Fibroblast of lung (primary cell): ENCODE measurements around the gene SMPD2. TPM values are rescaled to one million over a fixed set of nuclear protein-coding genes. Genes with fewer than 3 reads are reported as not detected.

Source experiments
- DNase-seq, 2 donors: peaks; one replicate each; pipeline versions ENCODE4 v3.0.0 to v3.0.0-alpha.2; 2010; ENCODE audit warnings: low read depth in 2 of 2
- H2AFZ ChIP-seq: 2 replicates; pipeline ENCODE4 v1.5.1; 2012; ENCODE audit warnings: low read length, control low read depth, inconsistent platforms
- H3K27ac ChIP-seq: 2 replicates; pipeline ENCODE4 v1.5.1; 2011; ENCODE audit warnings: low read length, control low read depth; ENCODE audit not compliant: insufficient read depth
- H3K27me3 ChIP-seq: 2 replicates; pipeline ENCODE4 v1.5.1; 2011; ENCODE audit warnings: mild to moderate bottlenecking, low read length; ENCODE audit not compliant: control insufficient read depth, insufficient read depth
- H3K36me3 ChIP-seq: 2 replicates; pipeline ENCODE4 v1.5.1; 2011; ENCODE audit warnings: low read length; ENCODE audit not compliant: control insufficient read depth, insufficient read depth
- H3K4me1 ChIP-seq: 2 replicates; pipeline ENCODE4 v1.5.1; 2011; ENCODE audit warnings: low read length; ENCODE audit not compliant: control insufficient read depth, insufficient read depth; ENCODE audit errors: extremely low read depth
- H3K4me2 ChIP-seq: 2 replicates; pipeline ENCODE4 v1.5.1; 2011; ENCODE audit warnings: low read length, control low read depth; ENCODE audit not compliant: insufficient read depth; ENCODE audit errors: extremely low read depth
- H3K4me3 ChIP-seq, 4 experiments: fragments of 200-600 bp in 1 of 4; sonication (generic) in 1 of 4; replicated peaks in 1 of 4; 2 replicates each; pipeline ENCODE4 v1.5.1; 2011 to 2016; ENCODE audit warnings: low read length in 4 of 4, low read depth in 3 of 4, mild to moderate bottlenecking in 3 of 4, control low read depth in 2 of 4, inconsistent platforms in 1 of 4, mixed read lengths in 1 of 4; ENCODE audit not compliant: insufficient read depth in 1 of 4; ENCODE audit errors: control extremely low read depth in 1 of 4
- H3K79me2 ChIP-seq: 2 replicates; pipeline ENCODE4 v1.5.1; 2012; ENCODE audit warnings: mild to moderate bottlenecking, low read length, inconsistent platforms; ENCODE audit not compliant: control insufficient read depth, insufficient read depth
- H3K9ac ChIP-seq: 2 replicates; pipeline ENCODE4 v1.5.1; 2011; ENCODE audit warnings: mild to moderate bottlenecking, low read length, control low read depth; ENCODE audit not compliant: insufficient read depth
- H3K9me3 ChIP-seq: 2 replicates; pipeline ENCODE4 v1.5.1; 2012; ENCODE audit warnings: low read depth, low read length; ENCODE audit not compliant: control insufficient read depth, insufficient read depth
- H4K20me1 ChIP-seq: 2 replicates; pipeline ENCODE4 v1.5.1; 2011; ENCODE audit warnings: low read length; ENCODE audit not compliant: control insufficient read depth, insufficient read depth; ENCODE audit errors: extremely low read depth
- CTCF ChIP-seq, 2 donors: IDR thresholded peaks in 1 of 2; conservative IDR thresholded peaks in 1 of 2; 1 replicate in 1 of 2; 2 replicates in 1 of 2; pipeline ENCODE4 v1.5.1; 2011 to 2012; ENCODE audit warnings: low read length in 2 of 2, control low read depth in 1 of 2, inconsistent platforms in 1 of 2, low read depth in 1 of 2, mild to moderate bottlenecking in 1 of 2
- EZH2 ChIP-seq: IDR thresholded peaks from 2 replicates; pipeline ENCODE4 v1.5.1; 2012; ENCODE audit warnings: low read length, control low read depth, mild to moderate bottlenecking; ENCODE audit errors: missing control alignments
- polyA plus RNA-seq, 2 donors: library from polyadenylated mRNA; depleted of rRNA in 1 of 2; stranded (reverse) in 1 of 2; unstranded in 1 of 2; fragments of >200 nt; gene quantifications; 2 replicates each; pipeline ENCODE4 v1.2.1, GENCODE V29; 2011 to 2012; ENCODE audit warnings: missing spikeins in 1 of 2
- total RNA-seq: library from RNA; depleted of rRNA; stranded (reverse); fragments of >200 nt; gene quantifications from 2 replicates; pipeline ENCODE4 v1.2.1, GENCODE V29; 2014

SMPD2 gene
- total and polyA plus RNA-seq, 2 donors (not counting 1 experiment from before 2014, with no cell fraction given) = 5.5 to 7.9 TPM

- Histone ChIP-seq H3K4me2 (no peak overlapping the region), H3K9me3 (no peaks in the 10 kb centered on the region), H3K9ac (no peak overlapping the region), H2AFZ (no peak overlapping the region), H4K20me1 (no peaks in the 10 kb centered on the region), H3K27ac (no peak overlapping the region), H3K79me2 (no peaks in the 10 kb centered on the region), H3K27me3 (no peaks in the 10 kb centered on the region), H3K36me3 (peaks cover 39% of the 10 kb centered on the region), H3K4me1 (no peaks in the 10 kb centered on the region), H3K4me3 (no peak overlapping the region)
- TF ChIP-seq EZH2 (no peak), CTCF (conservative IDR thresholded peaks at IDR 0.05 in 1 of 2, IDR thresholded peaks at IDR 0.05 in 1 of 2; ENCODE audit: low read depth in 1 of 2, low read length in 2 of 2) (no peak)
- DNase-seq = no peak
Observed at GRCh38 chr6:109446541-109446940, 6.0 kb downstream of the SMPD2 start.

- Histone ChIP-seq H3K9ac (no peak overlapping the region), H3K9me3 (no peaks in the 10 kb centered on the region), H3K4me2 (no peak overlapping the region), H4K20me1 (no peaks in the 10 kb centered on the region), H3K27me3 (no peaks in the 10 kb centered on the region), H3K4me1 (no peaks in the 10 kb centered on the region), H2AFZ (no peak overlapping the region), H3K27ac (no peak overlapping the region), H3K36me3 (peaks cover 44% of the 10 kb centered on the region), H3K4me3 (no peak overlapping the region), H3K79me2 (no peaks in the 10 kb centered on the region)
- no peak for DNase-seq
- TF ChIP-seq EZH2 = no peak
- no peak for TF ChIP-seq CTCF (conservative IDR thresholded peaks at IDR 0.05 in 1 of 2, IDR thresholded peaks at IDR 0.05 in 1 of 2; ENCODE audit: low read depth in 1 of 2, low read length in 2 of 2)
Observed at GRCh38 chr6:109447087-109447486, 6.6 kb downstream of the SMPD2 start.

- H3K9me3 ChIP-seq = no peaks in the 10 kb centered on the region
- H3K36me3 ChIP-seq = peaks cover 46% of the 10 kb centered on the region
- DNase-seq = peak in 1 of 2 donors; percentile 14
Observed at GRCh38 chr6:109447878-109448555, 7.5 kb downstream of the SMPD2 start.

More at GRCh38 chr6:109447878-109448555, 7.5 kb downstream of the SMPD2 start:
- H3K4me2 ChIP-seq = no peak overlapping the region
- TF ChIP-seq EZH2 (no peak), CTCF (conservative IDR thresholded peaks at IDR 0.05 in 1 of 2, IDR thresholded peaks at IDR 0.05 in 1 of 2; ENCODE audit: low read depth in 1 of 2, low read length in 2 of 2) (no peak)
- no peak overlapping the region for H3K9ac ChIP-seq
- H3K4me1 ChIP-seq = no peaks in the 10 kb centered on the region
- no peak overlapping the region for H3K27ac ChIP-seq
- H3K79me2 ChIP-seq = no peaks in the 10 kb centered on the region
- H2AFZ ChIP-seq = no peak overlapping the region
- no peaks in the 10 kb centered on the region for H4K20me1 ChIP-seq
- no peak overlapping the region for H3K4me3 ChIP-seq
- H3K27me3 ChIP-seq = no peaks in the 10 kb centered on the region
